WTC11 (cell line): Measurements from ENCODE around the gene SLC22A25.

Experiments used
- ESRRA ChIP-seq: sonication (generic); formaldehyde crosslinking; IDR thresholded peaks from 2 replicates; pipeline ENCODE4 v1.8.1; 2022; ENCODE audit warnings: mild to moderate bottlenecking, missing genetic modification reagents, borderline replicate concordance
- JUN ChIP-seq: sonication (generic); formaldehyde crosslinking; IDR thresholded peaks from 2 replicates; pipeline ENCODE4 v1.8.0; 2023; ENCODE audit warnings: mild to moderate bottlenecking, missing genetic modification reagents
- RELA ChIP-seq: sonication (generic); formaldehyde crosslinking; IDR thresholded peaks from 2 replicates; pipeline ENCODE4 v1.8.1; 2022; ENCODE audit warnings: missing genetic modification reagents, mild to moderate bottlenecking, borderline replicate concordance
- ZNF219 ChIP-seq: sonication (generic); formaldehyde crosslinking; IDR thresholded peaks from 2 replicates; pipeline ENCODE4 v1.8.0; 2023; ENCODE audit warnings: missing genetic modification reagents, mild to moderate bottlenecking, borderline replicate concordance
- TF ChIP-seq, protein P1 (sequence below): fragments of 200-600 bp; IDR thresholded peaks from 2 replicates; pipeline ENCODE4 v1.8.0; 2022; ENCODE audit warnings: antibody characterized with exemption
- TF ChIP-seq, protein P2 (sequence below): sonication (generic); formaldehyde crosslinking; IDR thresholded peaks from 2 replicates; pipeline ENCODE4 v1.8.1; 2022; ENCODE audit warnings: mild to moderate bottlenecking, missing genetic modification reagents, moderate library complexity, borderline replicate concordance
- TF ChIP-seq, protein P3 (sequence below): sonication (generic); formaldehyde crosslinking; IDR thresholded peaks from 2 replicates; pipeline ENCODE4 v1.8.0; 2022; ENCODE audit warnings: mild to moderate bottlenecking, missing genetic modification reagents
- TF ChIP-seq, protein P4 (sequence below): fragments of 250-450 bp; sonication (Bioruptor Pico); IDR thresholded peaks from 2 replicates; pipeline ENCODE4 v1.9.0; 2021; ENCODE audit warnings: moderate library complexity, mild to moderate bottlenecking, inconsistent platforms, borderline replicate concordance

DNA sequence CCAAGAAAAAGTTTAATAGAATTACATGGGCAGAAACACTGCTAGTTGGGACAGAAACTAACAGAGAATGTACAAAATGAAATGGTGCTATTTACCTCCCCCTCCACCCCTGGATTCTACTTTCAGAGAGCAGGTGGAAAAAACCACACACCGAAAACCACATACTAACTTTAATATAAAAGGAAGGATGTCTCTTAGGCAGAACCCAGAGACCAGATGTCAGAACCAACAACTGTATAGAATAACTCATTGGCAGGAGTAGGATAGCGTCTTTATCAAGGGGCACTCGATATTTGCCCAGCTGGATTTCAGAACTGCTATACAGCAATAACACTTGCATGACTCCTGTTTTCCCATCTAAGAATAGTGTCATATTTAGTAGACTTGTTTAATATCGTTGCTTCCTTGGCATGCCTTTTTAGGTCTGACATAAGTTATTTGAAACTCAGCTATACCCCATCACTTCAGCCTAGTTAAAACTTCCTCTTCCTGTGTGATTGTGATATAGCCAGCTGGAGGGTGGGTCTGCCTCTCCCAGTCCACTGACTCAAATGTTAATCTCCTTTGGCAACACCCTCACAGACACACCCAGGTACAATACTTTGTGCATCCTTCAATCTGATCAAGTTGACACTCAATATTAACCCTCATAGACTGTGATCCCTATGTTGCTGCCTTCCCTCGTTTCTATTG lies 1.2 kb downstream of the SLC22A25 start:
- TF ChIP-seq, protein P1, sequence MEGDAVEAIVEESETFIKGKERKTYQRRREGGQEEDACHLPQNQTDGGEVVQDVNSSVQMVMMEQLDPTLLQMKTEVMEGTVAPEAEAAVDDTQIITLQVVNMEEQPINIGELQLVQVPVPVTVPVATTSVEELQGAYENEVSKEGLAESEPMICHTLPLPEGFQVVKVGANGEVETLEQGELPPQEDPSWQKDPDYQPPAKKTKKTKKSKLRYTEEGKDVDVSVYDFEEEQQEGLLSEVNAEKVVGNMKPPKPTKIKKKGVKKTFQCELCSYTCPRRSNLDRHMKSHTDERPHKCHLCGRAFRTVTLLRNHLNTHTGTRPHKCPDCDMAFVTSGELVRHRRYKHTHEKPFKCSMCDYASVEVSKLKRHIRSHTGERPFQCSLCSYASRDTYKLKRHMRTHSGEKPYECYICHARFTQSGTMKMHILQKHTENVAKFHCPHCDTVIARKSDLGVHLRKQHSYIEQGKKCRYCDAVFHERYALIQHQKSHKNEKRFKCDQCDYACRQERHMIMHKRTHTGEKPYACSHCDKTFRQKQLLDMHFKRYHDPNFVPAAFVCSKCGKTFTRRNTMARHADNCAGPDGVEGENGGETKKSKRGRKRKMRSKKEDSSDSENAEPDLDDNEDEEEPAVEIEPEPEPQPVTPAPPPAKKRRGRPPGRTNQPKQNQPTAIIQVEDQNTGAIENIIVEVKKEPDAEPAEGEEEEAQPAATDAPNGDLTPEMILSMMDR = no peak
- TF ChIP-seq ZNF219 (CRISPR knock-in tag) = no peak
- TF ChIP-seq, protein P2, sequence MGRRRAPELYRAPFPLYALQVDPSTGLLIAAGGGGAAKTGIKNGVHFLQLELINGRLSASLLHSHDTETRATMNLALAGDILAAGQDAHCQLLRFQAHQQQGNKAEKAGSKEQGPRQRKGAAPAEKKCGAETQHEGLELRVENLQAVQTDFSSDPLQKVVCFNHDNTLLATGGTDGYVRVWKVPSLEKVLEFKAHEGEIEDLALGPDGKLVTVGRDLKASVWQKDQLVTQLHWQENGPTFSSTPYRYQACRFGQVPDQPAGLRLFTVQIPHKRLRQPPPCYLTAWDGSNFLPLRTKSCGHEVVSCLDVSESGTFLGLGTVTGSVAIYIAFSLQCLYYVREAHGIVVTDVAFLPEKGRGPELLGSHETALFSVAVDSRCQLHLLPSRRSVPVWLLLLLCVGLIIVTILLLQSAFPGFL (CRISPR knock-in tag) = no peak
- TF ChIP-seq RELA (CRISPR knock-in tag) = no peak
- TF ChIP-seq, protein P3, sequence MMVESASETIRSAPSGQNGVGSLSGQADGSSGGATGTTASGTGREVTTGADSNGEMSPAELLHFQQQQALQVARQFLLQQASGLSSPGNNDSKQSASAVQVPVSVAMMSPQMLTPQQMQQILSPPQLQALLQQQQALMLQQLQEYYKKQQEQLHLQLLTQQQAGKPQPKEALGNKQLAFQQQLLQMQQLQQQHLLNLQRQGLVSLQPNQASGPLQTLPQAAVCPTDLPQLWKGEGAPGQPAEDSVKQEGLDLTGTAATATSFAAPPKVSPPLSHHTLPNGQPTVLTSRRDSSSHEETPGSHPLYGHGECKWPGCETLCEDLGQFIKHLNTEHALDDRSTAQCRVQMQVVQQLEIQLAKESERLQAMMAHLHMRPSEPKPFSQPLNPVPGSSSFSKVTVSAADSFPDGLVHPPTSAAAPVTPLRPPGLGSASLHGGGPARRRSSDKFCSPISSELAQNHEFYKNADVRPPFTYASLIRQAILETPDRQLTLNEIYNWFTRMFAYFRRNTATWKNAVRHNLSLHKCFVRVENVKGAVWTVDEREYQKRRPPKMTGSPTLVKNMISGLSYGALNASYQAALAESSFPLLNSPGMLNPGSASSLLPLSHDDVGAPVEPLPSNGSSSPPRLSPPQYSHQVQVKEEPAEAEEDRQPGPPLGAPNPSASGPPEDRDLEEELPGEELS = no peak
- TF ChIP-seq ESRRA (CRISPR knock-in tag) = no peak
- no peak for TF ChIP-seq JUN (CRISPR knock-in tag)
- TF ChIP-seq, protein P4, sequence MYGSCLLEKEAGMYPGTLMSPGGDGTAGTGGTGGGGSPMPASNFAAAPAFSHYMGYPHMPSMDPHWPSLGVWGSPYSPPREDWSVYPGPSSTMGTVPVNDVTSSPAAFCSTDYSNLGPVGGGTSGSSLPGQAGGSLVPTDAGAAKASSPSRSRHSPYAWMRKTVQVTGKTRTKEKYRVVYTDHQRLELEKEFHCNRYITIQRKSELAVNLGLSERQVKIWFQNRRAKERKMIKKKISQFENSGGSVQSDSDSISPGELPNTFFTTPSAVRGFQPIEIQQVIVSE = no peak
